Activated CD8-positive, alpha-beta T cell treated with anti-CD3 and anti-CD28 coated beads for 36 hours (primary cell): ENCODE data around the gene TBL2. TPM values are rescaled to one million over a fixed set of nuclear protein-coding genes. Genes with fewer than 3 reads are reported as not detected.
"Not testable (repeated sequence)": the region's sequence is repeated elsewhere in the genome, so short reads cannot be mapped to it uniquely, and the experiment has no call there.

Experiments
- ATAC-seq: fragments of 200-7000 bp; cut with Tn5 transposase; one replicate; pipeline ENCODE4 v1.10.0; 2021; ENCODE audit warnings: mild to moderate bottlenecking, moderate library complexity
- CTCF ChIA-PET: fragments of 350-600 bp; sonication (Branson Sonifier 250); formaldehyde crosslinking; loops from one replicate; lab custom pipeline; 2021; ENCODE audit warnings: antibody characterized with exemption; lab: Charles Lee
- POLR2A ChIA-PET: fragments of 350-600 bp; sonication (Branson Sonifier 250); formaldehyde crosslinking; loops from one replicate; lab custom pipeline; 2021; ENCODE audit warnings: antibody characterized with exemption; lab: Charles Lee
- DNase-seq: peaks from one replicate; pipeline ENCODE4 v3.0.0-alpha.2; 2020
- H3K27ac Mint-ChIP-seq: one replicate; pipeline ENCODE4 v1.8.0; 2021; ENCODE audit warnings: mild to moderate bottlenecking, mixed read lengths
- H3K27me3 Mint-ChIP-seq: one replicate; pipeline ENCODE4 v1.8.0; 2021; ENCODE audit warnings: mixed read lengths
- H3K36me3 Mint-ChIP-seq: one replicate; pipeline ENCODE4 v1.8.0; 2021; ENCODE audit warnings: low read depth, mixed read lengths
- H3K4me1 Mint-ChIP-seq: one replicate; pipeline ENCODE4 v1.8.0; 2021; ENCODE audit warnings: low read depth, mixed read lengths
- H3K4me3 Mint-ChIP-seq: one replicate; pipeline ENCODE4 v1.8.0; 2021; ENCODE audit warnings: mild to moderate bottlenecking, moderate library complexity, mixed read lengths
- H3K9me3 Mint-ChIP-seq: one replicate; pipeline ENCODE4 v1.8.0; 2021; ENCODE audit warnings: mixed read lengths
- intact Hi-C: fragments of 100-400 bp; cut with micrococcal nuclease; formaldehyde crosslinking; loops from one replicate; pipeline ENCODE4 v1.10.0; 2022
- total RNA-seq, 2 experiments: library from RNA; stranded (reverse); gene quantifications; one replicate each; pipeline ENCODE4 v1.2.3, GENCODE V29; 2021
- TF ChIP-seq, protein P1 (sequence below): fragments of 200-600 bp; IDR thresholded peaks from one replicate; pipeline ENCODE4 v1.8.0; 2022; ENCODE audit warnings: antibody characterized with exemption, mild to moderate bottlenecking

Gene TBL2
- total RNA-seq, 2 experiments from 2014 or later = 29.6 to 30.7 TPM

GRCh38 chr7:73569042-73569608, 9.3 kb downstream of the TBL2 start:
- H3K27ac Mint-ChIP-seq = peak overlapping the region; percentile 23

GRCh38 chr7:73567846-73568685, 10.3 kb downstream of the TBL2 start:
- Mint-ChIP-seq H3K27me3 (no peaks in the 10 kb centered on the region), H3K4me3 (no peak overlapping the region), H3K4me1 (peaks cover 31% of the 10 kb centered on the region), H3K27ac (peak overlapping the region; percentile 6), H3K9me3 (no peaks in the 10 kb centered on the region), H3K36me3 (peaks cover 22% of the 10 kb centered on the region)
- POLR2A ChIA-PET = interaction anchor here (0.9 to 2.9 kb wide), 7 partner anchors 9 to 47 kb away, joined by 3 to 14 read pairs (median 4); partner anchors contain the start of genes BAZ1B, BCL7B and TBL2
- DNase-seq (no peak), ATAC-seq (peak; percentile 17)
- CTCF ChIA-PET = interaction anchor here (0.6 to 1.3 kb wide), 4 partner anchors 8 to 166 kb away, joined by 3 read pairs; no protein-coding TSS in a partner anchor
- TF ChIP-seq, protein P1, sequence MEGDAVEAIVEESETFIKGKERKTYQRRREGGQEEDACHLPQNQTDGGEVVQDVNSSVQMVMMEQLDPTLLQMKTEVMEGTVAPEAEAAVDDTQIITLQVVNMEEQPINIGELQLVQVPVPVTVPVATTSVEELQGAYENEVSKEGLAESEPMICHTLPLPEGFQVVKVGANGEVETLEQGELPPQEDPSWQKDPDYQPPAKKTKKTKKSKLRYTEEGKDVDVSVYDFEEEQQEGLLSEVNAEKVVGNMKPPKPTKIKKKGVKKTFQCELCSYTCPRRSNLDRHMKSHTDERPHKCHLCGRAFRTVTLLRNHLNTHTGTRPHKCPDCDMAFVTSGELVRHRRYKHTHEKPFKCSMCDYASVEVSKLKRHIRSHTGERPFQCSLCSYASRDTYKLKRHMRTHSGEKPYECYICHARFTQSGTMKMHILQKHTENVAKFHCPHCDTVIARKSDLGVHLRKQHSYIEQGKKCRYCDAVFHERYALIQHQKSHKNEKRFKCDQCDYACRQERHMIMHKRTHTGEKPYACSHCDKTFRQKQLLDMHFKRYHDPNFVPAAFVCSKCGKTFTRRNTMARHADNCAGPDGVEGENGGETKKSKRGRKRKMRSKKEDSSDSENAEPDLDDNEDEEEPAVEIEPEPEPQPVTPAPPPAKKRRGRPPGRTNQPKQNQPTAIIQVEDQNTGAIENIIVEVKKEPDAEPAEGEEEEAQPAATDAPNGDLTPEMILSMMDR = no peak
- intact Hi-C loops = no loop called here

More at GRCh38 chr7:73569042-73569608, 9.3 kb downstream of the TBL2 start:
- Mint-ChIP-seq H3K9me3 (no peaks in the 10 kb centered on the region), H3K36me3 (peaks cover 26% of the 10 kb centered on the region), H3K27me3 (no peaks in the 10 kb centered on the region), H3K4me1 (peaks cover 31% of the 10 kb centered on the region), H3K4me3 (no peak overlapping the region)
- ATAC-seq (no peak), DNase-seq (no peak)
- POLR2A ChIA-PET = interaction anchor here (0.9 to 2.9 kb wide), 3 partner anchors 8 to 12 kb away, joined by 3 to 14 read pairs (median 8); partner anchors contain the start of genes BCL7B and TBL2
- intact Hi-C loops = no loop called here
- TF ChIP-seq, protein P1 = no peak
- CTCF ChIA-PET = interaction anchor here (1.2 kb wide), 1 partner anchor 9 kb away, joined by 3 read pairs; no protein-coding TSS in a partner anchor

GRCh38 chr7:73567140-73567539, 11.2 kb downstream of the TBL2 start:
- no peak overlapping the region for H3K4me3 Mint-ChIP-seq
- intact Hi-C loops = no loop called here
- ChIA-PET CTCF (interaction anchor here (0.9 to 1.5 kb wide), 3 partner anchors 10 to 167 kb away, joined by 3 to 5 read pairs (median 3); partner anchors contain the start of gene BCL7B), POLR2A (interaction anchor here (1.0 to 2.9 kb wide), 5 partner anchors 8 to 20 kb away, joined by 4 to 19 read pairs (median 8); partner anchors contain the start of genes BCL7B and TBL2)
- TF ChIP-seq, protein P1 = no peak
- ATAC-seq (no peak), DNase-seq (no peak)
- H3K4me1 Mint-ChIP-seq = peaks cover 31% of the 10 kb centered on the region
- peaks cover 13% of the 10 kb centered on the region for H3K36me3 Mint-ChIP-seq
- H3K27me3 Mint-ChIP-seq = no peaks in the 10 kb centered on the region
- H3K27ac Mint-ChIP-seq = no peak overlapping the region
- no peaks in the 10 kb centered on the region for H3K9me3 Mint-ChIP-seq

DNA sequence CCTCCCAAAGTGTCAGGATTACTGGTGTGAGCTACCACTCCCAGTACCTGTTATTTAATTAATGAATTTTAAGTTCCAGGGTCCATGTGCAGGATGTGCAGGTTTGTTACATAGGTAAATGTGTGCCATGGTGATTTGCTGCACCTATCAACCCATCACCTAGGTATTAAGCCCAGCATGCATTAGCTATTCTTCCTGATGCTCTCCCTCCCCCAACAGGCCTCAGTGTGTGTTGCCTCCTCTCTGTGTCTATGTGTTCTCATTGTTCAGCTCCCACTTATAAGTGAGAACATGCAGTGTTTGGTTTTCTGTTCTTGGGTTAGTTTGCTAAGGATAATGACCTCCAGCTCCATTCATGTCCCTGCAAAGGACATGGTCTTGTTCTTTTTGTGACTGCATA, 11.9 kb downstream of the TBL2 start:
- peaks cover 11% of the 10 kb centered on the region for H3K36me3 Mint-ChIP-seq
- peak overlapping the region; percentile 12 for H3K27ac Mint-ChIP-seq
- intact Hi-C loops, H3K27me3 Mint-ChIP-seq, DNase-seq, H3K9me3 Mint-ChIP-seq, ATAC-seq: not testable (repeated sequence)
- H3K4me1 Mint-ChIP-seq = peaks cover 31% of the 10 kb centered on the region
- POLR2A ChIA-PET = interaction anchor here (1.1 to 2.1 kb wide), 6 partner anchors 9 to 59 kb away, joined by 3 to 19 read pairs (median 4); partner anchors contain the start of genes BCL7B and TBL2
- CTCF ChIA-PET = interaction anchor here (1.1 to 2.0 kb wide), 9 partner anchors 9 to 168 kb away, joined by 3 to 7 read pairs (median 4); partner anchors contain the start of genes BCL7B and TBL2
- H3K4me3 Mint-ChIP-seq = peak overlapping the region; percentile 57
